Parathyroid adenoma (tissue), 2 donors: ENCODE results near the gene SLC25A1.

ENCODE experiments used
- H2AFZ ChIP-seq: fragments of 300-600 bp; sonication (generic); one replicate; pipeline ENCODE4 v1.7.0; 2017; ENCODE audit warnings: antibody characterized with exemption, mild to moderate bottlenecking
- H3K27ac ChIP-seq: fragments of 300-600 bp; sonication (generic); one replicate; pipeline ENCODE4 v1.7.0; 2017
- H3K27me3 ChIP-seq: fragments of 300-600 bp; sonication (generic); one replicate; pipeline ENCODE4 v1.7.0; 2017; ENCODE audit warnings: low read length; ENCODE audit not compliant: control insufficient read depth, insufficient read depth
- H3K36me3 ChIP-seq: fragments of 300-600 bp; sonication (generic); one replicate; pipeline ENCODE4 v1.7.0; 2017; ENCODE audit warnings: low read length; ENCODE audit not compliant: control insufficient read depth, insufficient read depth
- H3K4me1 ChIP-seq: fragments of 300-600 bp; sonication (generic); one replicate; pipeline ENCODE4 v1.7.0; 2017; ENCODE audit warnings: control low read depth
- H3K4me2 ChIP-seq: fragments of 300-600 bp; sonication (generic); one replicate; pipeline ENCODE4 v1.7.0; 2017; ENCODE audit warnings: low read length
- H3K4me3 ChIP-seq: fragments of 300-600 bp; sonication (generic); one replicate; pipeline ENCODE4 v1.7.0; 2017; ENCODE audit warnings: low read depth, low read length
- H3K79me2 ChIP-seq: fragments of 300-600 bp; sonication (generic); one replicate; pipeline ENCODE4 v1.7.0; 2017; ENCODE audit warnings: control low read depth
- H3K9ac ChIP-seq: fragments of 300-600 bp; sonication (generic); one replicate; pipeline ENCODE4 v1.7.0; 2017; ENCODE audit warnings: mild to moderate bottlenecking
- H3K9me3 ChIP-seq: fragments of 300-600 bp; sonication (generic); one replicate; pipeline ENCODE4 v1.7.0; 2017; ENCODE audit warnings: low read length; ENCODE audit not compliant: control insufficient read depth
- TF ChIP-seq, protein P1 (sequence below): fragments of 300-600 bp; sonication (generic); IDR thresholded peaks from one replicate; pipeline ENCODE4 v1.7.0; 2017; ENCODE audit warnings: antibody characterized with exemption, mild to moderate bottlenecking
- donor health status: primary hyperparathyroidism.

SLC25A1 gene

DNA sequence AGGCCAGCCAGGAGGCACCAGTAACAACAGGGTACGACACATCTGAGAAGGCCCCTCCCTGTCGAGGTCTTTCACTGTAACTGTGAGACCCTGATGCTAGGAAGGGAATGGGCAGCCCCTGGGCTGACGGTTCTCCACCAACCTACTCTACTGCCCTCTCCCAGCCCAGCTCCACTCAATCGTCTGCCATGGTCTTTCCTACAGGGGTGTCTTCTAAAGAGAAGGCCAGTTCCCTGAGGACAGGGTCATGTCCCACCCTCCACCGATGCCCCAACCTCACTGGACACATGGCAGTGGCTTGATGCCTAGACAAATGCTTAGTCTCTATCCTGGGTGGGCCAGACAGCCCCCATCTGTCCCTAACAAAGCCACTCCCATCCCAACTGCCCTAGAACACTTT, 46.0 kb upstream of the SLC25A1 start:
- Histone ChIP-seq H3K79me2 (no peaks in the 10 kb centered on the region), H3K9ac (no peak overlapping the region), H3K27ac (no peak overlapping the region), H3K27me3 (no peaks in the 10 kb centered on the region), H3K4me1 (no peaks in the 10 kb centered on the region), H3K4me3 (no peak overlapping the region), H3K36me3 (no peaks in the 10 kb centered on the region), H3K4me2 (no peak overlapping the region), H2AFZ (no peak overlapping the region), H3K9me3 (no peaks in the 10 kb centered on the region)
- TF ChIP-seq, protein P1, sequence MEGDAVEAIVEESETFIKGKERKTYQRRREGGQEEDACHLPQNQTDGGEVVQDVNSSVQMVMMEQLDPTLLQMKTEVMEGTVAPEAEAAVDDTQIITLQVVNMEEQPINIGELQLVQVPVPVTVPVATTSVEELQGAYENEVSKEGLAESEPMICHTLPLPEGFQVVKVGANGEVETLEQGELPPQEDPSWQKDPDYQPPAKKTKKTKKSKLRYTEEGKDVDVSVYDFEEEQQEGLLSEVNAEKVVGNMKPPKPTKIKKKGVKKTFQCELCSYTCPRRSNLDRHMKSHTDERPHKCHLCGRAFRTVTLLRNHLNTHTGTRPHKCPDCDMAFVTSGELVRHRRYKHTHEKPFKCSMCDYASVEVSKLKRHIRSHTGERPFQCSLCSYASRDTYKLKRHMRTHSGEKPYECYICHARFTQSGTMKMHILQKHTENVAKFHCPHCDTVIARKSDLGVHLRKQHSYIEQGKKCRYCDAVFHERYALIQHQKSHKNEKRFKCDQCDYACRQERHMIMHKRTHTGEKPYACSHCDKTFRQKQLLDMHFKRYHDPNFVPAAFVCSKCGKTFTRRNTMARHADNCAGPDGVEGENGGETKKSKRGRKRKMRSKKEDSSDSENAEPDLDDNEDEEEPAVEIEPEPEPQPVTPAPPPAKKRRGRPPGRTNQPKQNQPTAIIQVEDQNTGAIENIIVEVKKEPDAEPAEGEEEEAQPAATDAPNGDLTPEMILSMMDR = no peak

DNA sequence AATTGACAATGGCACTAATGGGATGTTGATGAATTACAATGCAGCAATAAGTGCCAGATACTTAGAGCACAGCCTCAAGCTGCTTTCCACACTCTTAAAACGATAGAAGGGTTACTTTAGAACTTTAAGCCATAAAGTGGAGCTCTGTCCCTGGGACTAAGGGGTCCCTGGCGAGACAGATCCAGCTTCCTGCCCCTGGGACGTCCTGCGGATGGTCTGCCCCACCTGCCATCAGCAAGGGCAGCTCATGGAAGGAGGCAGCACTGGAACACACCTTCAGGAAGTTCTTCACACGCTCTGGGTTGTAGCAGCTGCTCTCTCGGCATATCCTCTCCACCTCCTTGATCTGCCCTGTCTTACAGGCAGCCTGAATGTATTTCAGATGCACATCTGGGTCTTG, 45.1 kb upstream of the SLC25A1 start:
- H3K27me3 ChIP-seq = no peaks in the 10 kb centered on the region
- no peaks in the 10 kb centered on the region for H3K79me2 ChIP-seq
- no peaks in the 10 kb centered on the region for H3K4me1 ChIP-seq
- no peak overlapping the region for H3K9ac ChIP-seq
- no peak overlapping the region for H3K4me2 ChIP-seq
- H3K9me3 ChIP-seq = no peaks in the 10 kb centered on the region
- no peak overlapping the region for H3K27ac ChIP-seq
- no peaks in the 10 kb centered on the region for H3K36me3 ChIP-seq
- no peak overlapping the region for H3K4me3 ChIP-seq
- no peak overlapping the region for H2AFZ ChIP-seq
- TF ChIP-seq, protein P1 = no peak

DNA sequence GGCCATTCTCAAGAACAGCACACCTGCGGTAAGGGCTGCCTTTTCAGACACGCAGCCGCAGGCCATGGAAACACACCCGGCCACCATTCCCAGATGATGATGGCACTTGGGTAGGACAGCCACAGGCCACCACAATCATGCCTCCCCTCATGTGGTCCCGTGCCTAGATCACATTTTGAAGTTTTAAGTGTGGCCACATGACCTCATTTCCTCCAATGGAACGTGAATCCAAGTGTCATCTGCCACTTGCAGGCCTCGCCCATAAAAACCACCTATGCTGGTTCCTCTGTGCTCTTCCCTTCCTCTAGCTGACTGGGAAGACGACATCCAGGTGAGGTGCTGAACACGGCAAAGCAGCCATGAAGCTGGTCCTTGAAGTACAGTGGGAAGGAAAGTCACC, 44.6 kb upstream of the SLC25A1 start:
- no peaks in the 10 kb centered on the region for H3K36me3 ChIP-seq
- no peak overlapping the region for H3K4me2 ChIP-seq
- TF ChIP-seq, protein P1 = no peak
- no peaks in the 10 kb centered on the region for H3K27me3 ChIP-seq
- H2AFZ ChIP-seq = no peak overlapping the region
- H3K9ac ChIP-seq = no peak overlapping the region
- H3K4me3 ChIP-seq = no peak overlapping the region
- H3K79me2 ChIP-seq = no peaks in the 10 kb centered on the region
- no peaks in the 10 kb centered on the region for H3K9me3 ChIP-seq
- no peak overlapping the region for H3K27ac ChIP-seq
- H3K4me1 ChIP-seq = no peaks in the 10 kb centered on the region

DNA sequence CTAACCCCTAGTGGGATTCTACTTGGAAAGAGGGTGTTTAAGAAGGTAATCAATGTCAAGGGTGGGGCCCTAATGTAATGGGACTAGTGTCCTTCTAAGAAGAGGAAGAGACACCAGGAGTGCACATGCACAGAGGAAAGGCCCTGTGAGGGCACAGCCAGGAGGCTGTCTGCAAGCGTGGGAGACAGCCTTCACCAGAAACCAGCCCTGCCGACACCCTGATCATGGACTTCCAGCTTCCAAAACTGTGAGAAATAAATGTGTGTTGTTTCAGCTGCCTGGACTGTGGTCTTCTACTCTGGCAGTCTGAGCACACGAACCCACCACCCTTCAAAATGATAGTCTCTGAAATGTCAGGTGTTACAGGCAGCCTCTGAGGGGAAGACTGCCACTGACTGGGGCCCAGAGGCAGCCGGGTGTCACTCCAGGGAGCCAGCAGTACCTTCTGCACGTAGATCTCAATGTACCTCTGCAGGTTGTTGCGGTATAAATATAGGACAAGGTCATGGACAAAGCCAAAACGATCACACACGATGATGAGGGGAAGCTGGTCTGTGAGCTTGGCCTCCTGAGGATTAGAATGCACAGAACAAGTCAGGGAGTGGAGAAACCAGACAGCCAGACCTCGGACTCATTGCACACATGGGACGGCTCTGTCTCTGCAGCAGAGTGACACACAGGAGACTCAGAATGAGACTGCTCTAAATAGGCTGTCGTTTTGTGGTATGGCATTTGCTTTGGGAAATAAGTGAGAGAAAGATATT, 43.9 kb upstream of the SLC25A1 start:
- H3K4me3 ChIP-seq = no peak overlapping the region
- H3K27ac ChIP-seq = no peak overlapping the region
- H3K4me2 ChIP-seq = no peak overlapping the region
- TF ChIP-seq, protein P1 = no peak
- H3K9me3 ChIP-seq = no peaks in the 10 kb centered on the region
- no peaks in the 10 kb centered on the region for H3K36me3 ChIP-seq
- H3K9ac ChIP-seq = no peak overlapping the region
- H3K4me1 ChIP-seq = no peaks in the 10 kb centered on the region
- no peaks in the 10 kb centered on the region for H3K79me2 ChIP-seq
- no peaks in the 10 kb centered on the region for H3K27me3 ChIP-seq
- no peak overlapping the region for H2AFZ ChIP-seq

DNA sequence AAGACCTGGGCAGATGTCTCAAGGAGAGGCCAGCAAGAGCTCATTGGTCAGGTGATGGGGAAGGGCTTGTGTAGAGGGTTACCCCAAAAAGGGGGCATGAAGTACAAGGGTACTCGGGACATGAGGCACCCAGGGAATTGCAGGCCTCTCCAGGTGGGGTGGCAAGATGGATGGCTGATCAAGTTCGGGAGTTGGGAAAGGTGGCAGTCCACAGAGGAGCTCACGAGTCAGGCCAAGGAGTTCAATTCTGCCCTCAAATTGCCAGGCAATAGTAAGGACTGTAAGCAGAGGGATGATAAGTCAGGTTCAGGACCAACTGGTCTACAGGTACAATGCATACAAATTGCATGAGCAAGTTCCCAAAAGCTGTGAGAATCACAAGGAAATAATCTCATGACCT, 42.3 kb upstream of the SLC25A1 start:
- no peaks in the 10 kb centered on the region for H3K9me3 ChIP-seq
- H3K4me3 ChIP-seq = no peak overlapping the region
- no peaks in the 10 kb centered on the region for H3K79me2 ChIP-seq
- H3K4me1 ChIP-seq = no peaks in the 10 kb centered on the region
- no peak overlapping the region for H3K9ac ChIP-seq
- no peaks in the 10 kb centered on the region for H3K36me3 ChIP-seq
- no peak overlapping the region for H3K4me2 ChIP-seq
- H3K27me3 ChIP-seq = no peaks in the 10 kb centered on the region
- TF ChIP-seq, protein P1 = no peak
- no peak overlapping the region for H2AFZ ChIP-seq
- no peak overlapping the region for H3K27ac ChIP-seq
